Endodermal cell (in vitro differentiated cells): ENCODE results near the gene RPL18. TPM values are rescaled to one million over a fixed set of nuclear protein-coding genes. Genes with fewer than 3 reads are reported as not detected.

Experiments
- DNase-seq: peaks from one replicate; pipeline ENCODE4 v3.0.0-alpha.2; 2017
- H3K27ac ChIP-seq: 2 replicates; pipeline ENCODE4 v1.5.1; 2013; ENCODE audit warnings: mild to moderate bottlenecking, low read depth, low read length, moderate library complexity
- H3K27me3 ChIP-seq: 2 replicates; pipeline ENCODE4 v1.6.1; 2013; ENCODE audit warnings: mild to moderate bottlenecking, low read length, moderate library complexity; ENCODE audit not compliant: insufficient read depth, control insufficient read depth, poor library complexity, severe bottlenecking
- H3K36me3 ChIP-seq: 2 replicates; pipeline ENCODE4 v1.7.0; 2013; ENCODE audit warnings: mild to moderate bottlenecking, low read length, moderate library complexity; ENCODE audit not compliant: control insufficient read depth, insufficient read depth
- H3K4me1 ChIP-seq: one replicate; pipeline ENCODE4 v1.7.0; 2013; ENCODE audit warnings: low read length; ENCODE audit not compliant: control insufficient read depth, insufficient read depth
- H3K4me3 ChIP-seq: 2 replicates; pipeline ENCODE4 v1.5.1; 2013; ENCODE audit warnings: mild to moderate bottlenecking, low read length, moderate library complexity
- H3K9ac ChIP-seq: 2 replicates; pipeline ENCODE4 v1.6.1; 2013; ENCODE audit warnings: mild to moderate bottlenecking, low read length, moderate library complexity; ENCODE audit not compliant: poor library complexity, severe bottlenecking; ENCODE audit errors: extremely low read depth
- H3K9me3 ChIP-seq: 2 replicates; pipeline ENCODE4 v1.6.1; 2013; ENCODE audit warnings: mild to moderate bottlenecking, low read length, moderate library complexity; ENCODE audit not compliant: control insufficient read depth
- H3K27ac Mint-ChIP-seq: 2 replicates; pipeline ENCODE4 v1.8.0; 2020; ENCODE audit warnings: mixed read lengths
- H3K27me3 Mint-ChIP-seq: 2 replicates; pipeline ENCODE4 v1.8.0; 2021; ENCODE audit warnings: mild to moderate bottlenecking, mixed read lengths; ENCODE audit not compliant: insufficient read depth
- H3K36me3 Mint-ChIP-seq: 2 replicates; pipeline ENCODE4 v1.8.0; 2020; ENCODE audit warnings: low read depth, mixed read lengths
- H3K4me1 Mint-ChIP-seq: 2 replicates; pipeline ENCODE4 v1.8.0; 2020; ENCODE audit warnings: mixed read lengths
- H3K4me3 Mint-ChIP-seq: 2 replicates; pipeline ENCODE4 v1.8.0; 2020; ENCODE audit warnings: mild to moderate bottlenecking, moderate library complexity, mixed read lengths
- H3K9me3 Mint-ChIP-seq: 2 replicates; pipeline ENCODE4 v1.8.0; 2020; ENCODE audit warnings: mild to moderate bottlenecking, mixed read lengths
- WGBS, 2 experiments: methylation state at CpG; one replicate each; pipeline versions ENCODE4 v1.1.5 to v1.1.7; 2013; ENCODE audit warnings: missing lambda C conversion rate in 2 of 2, mixed read lengths in 1 of 2; ENCODE audit not compliant: insufficient coverage in 1 of 2, insufficient read length in 1 of 2; 5-methylcytosine and 5-hydroxymethylcytosine counted together
- total RNA-seq, 2 donors: library from RNA; stranded (reverse); fragmentation: NEBNext Ultra II Directional in 1 of 2; extraction: Animal tissue kit (Norgen Biotek cat#: 25700) in 1 of 2; gene quantifications; 2 replicates in 1 of 2; 3 replicates in 1 of 2; pipeline ENCODE4 v1.2.1, GENCODE V29; 2021
- TF ChIP-seq, protein P1 (sequence below): fragments of 200-600 bp; sonication (generic); conservative IDR thresholded peaks from 2 replicates; pipeline ENCODE4 v1.5.0; 2021; ENCODE audit warnings: antibody characterized with exemption, mild to moderate bottlenecking

RPL18 gene
- total RNA-seq, 2 donors from 2014 or later, result 1,531 to 1,574 TPM

DNA sequence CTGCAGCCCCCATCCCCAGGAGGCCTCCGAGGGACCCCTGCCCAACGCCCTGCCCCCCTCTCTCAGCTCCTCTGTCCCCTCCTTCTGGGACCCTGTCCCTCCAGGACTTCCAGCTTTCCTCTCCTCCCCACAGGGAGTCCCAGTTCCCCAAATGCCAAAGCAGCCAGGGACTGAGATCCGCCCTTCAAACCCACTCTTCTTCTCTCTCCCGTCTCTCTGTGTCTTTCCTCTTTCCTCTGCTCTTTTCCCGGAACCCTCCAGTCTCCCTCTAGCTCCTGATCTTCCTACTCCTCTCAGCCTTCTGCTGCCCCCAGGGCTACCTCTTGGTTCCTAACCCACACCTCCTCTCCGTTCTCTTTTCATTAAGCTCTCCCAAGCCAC lies 26.6 kb upstream of the RPL18 start:
- Mint-ChIP-seq H3K4me1 (peaks cover 7% of the 10 kb centered on the region), H3K27me3 (peaks cover 8% of the 10 kb centered on the region), H3K27ac (peak overlapping the region; percentile 87), H3K36me3 (peaks cover 14% of the 10 kb centered on the region), H3K9me3 (no peaks in the 10 kb centered on the region), H3K4me3 (peak overlapping the region; percentile 76)
- Histone ChIP-seq H3K9ac (peak overlapping the region; percentile 40), H3K36me3 (no peaks in the 10 kb centered on the region), H3K27me3 (no peaks in the 10 kb centered on the region), H3K9me3 (no peaks in the 10 kb centered on the region), H3K4me3 (peak overlapping the region; percentile 86), H3K27ac (peak overlapping the region; percentile 58), H3K4me1 (no peaks in the 10 kb centered on the region)
- peak; percentile 83 for DNase-seq
- TF ChIP-seq, protein P1, sequence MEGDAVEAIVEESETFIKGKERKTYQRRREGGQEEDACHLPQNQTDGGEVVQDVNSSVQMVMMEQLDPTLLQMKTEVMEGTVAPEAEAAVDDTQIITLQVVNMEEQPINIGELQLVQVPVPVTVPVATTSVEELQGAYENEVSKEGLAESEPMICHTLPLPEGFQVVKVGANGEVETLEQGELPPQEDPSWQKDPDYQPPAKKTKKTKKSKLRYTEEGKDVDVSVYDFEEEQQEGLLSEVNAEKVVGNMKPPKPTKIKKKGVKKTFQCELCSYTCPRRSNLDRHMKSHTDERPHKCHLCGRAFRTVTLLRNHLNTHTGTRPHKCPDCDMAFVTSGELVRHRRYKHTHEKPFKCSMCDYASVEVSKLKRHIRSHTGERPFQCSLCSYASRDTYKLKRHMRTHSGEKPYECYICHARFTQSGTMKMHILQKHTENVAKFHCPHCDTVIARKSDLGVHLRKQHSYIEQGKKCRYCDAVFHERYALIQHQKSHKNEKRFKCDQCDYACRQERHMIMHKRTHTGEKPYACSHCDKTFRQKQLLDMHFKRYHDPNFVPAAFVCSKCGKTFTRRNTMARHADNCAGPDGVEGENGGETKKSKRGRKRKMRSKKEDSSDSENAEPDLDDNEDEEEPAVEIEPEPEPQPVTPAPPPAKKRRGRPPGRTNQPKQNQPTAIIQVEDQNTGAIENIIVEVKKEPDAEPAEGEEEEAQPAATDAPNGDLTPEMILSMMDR, result no peak
- 0 to 1% methylated on average over 6 of the region's 6 CpGs for WGBS, 2 experiments

DNA sequence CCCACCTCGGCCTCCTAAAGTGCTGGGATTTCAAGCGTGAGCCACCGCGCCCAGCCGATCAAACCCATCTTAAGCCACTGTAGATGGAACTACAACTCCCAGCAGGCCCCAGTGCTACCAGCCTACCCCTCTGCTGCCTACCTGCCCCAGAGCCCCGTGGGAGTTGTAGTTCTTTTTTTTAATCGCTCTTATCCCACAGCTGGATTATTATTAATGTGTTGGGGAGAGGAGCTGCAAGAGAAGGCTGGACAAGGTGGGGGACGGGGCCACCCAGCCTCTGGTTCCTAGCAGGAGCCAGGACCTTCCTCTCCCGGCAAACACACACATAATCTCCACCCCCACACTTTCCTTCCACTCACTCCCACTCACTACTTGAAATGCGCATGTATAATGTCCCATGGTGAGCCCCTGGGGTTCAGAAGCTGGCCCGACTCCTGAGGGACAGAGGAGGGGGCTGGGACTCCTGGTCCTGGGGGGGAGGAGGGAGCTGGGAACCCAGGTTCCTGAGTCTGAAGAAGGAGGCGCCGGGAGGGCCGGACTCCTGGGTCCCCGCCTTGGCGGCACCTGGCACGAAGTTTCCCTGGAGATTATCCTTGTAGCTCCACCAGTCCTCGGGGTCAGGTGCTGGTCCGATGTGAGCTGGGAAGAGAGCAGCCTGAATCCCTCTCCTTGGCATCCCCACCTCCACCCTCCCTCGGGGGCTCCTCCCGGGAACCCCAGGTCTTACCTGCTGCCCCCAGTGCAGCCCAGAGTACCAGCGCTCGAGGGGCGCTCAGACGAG lies 26.1 kb upstream of the RPL18 start:
- H3K4me3 Mint-ChIP-seq, result peak overlapping the region; percentile 76
- no peak overlapping the region for H3K27ac ChIP-seq
- H3K9ac ChIP-seq, result peak overlapping the region; percentile 40

GRCh38 chr19:48644355-48644754 lies 25.4 kb upstream of the RPL18 start:
- Histone ChIP-seq H3K4me1 (no peaks in the 10 kb centered on the region), H3K4me3 (peak overlapping the region; percentile 86), H3K27ac (no peak overlapping the region), H3K36me3 (no peaks in the 10 kb centered on the region), H3K9me3 (no peaks in the 10 kb centered on the region), H3K9ac (no peak overlapping the region), H3K27me3 (no peaks in the 10 kb centered on the region)
- TF ChIP-seq, protein P1, result no peak
- 67 to 87% methylated on average over 3 to 4 of the region's 4 CpGs for WGBS, 2 experiments
- no peak for DNase-seq
- Mint-ChIP-seq H3K4me3 (peak overlapping the region; percentile 76), H3K27me3 (peaks cover 19% of the 10 kb centered on the region), H3K4me1 (peaks cover 12% of the 10 kb centered on the region), H3K36me3 (peaks cover 19% of the 10 kb centered on the region), H3K9me3 (no peaks in the 10 kb centered on the region), H3K27ac (no peak overlapping the region)

More for the DNA sequence above, 26.1 kb upstream of the RPL18 start:
- H3K4me1 ChIP-seq, result no peaks in the 10 kb centered on the region
- 0 to 4% methylated on average over 9 to 23 of the region's 25 CpGs for WGBS, 2 experiments
- Mint-ChIP-seq H3K9me3 (no peaks in the 10 kb centered on the region), H3K27me3 (peaks cover 12% of the 10 kb centered on the region), H3K36me3 (peaks cover 15% of the 10 kb centered on the region), H3K27ac (peak overlapping the region; percentile 87), H3K4me1 (peaks cover 8% of the 10 kb centered on the region)
- TF ChIP-seq, protein P1, result no peak
- no peaks in the 10 kb centered on the region for H3K27me3 ChIP-seq
- H3K9me3 ChIP-seq, result no peaks in the 10 kb centered on the region
- no peaks in the 10 kb centered on the region for H3K36me3 ChIP-seq
- peak; percentile 90 for DNase-seq
- H3K4me3 ChIP-seq, result peak overlapping the region; percentile 86
